B cell (primary cell): ENCODE results near the gene GUCA2B. TPM values are rescaled to one million over a fixed set of nuclear protein-coding genes. Genes with fewer than 3 reads are reported as not detected.

Experiments used
- ATAC-seq: fragments of 200-7000 bp; cut with Tn5 transposase; one replicate; pipeline ENCODE4 v1.10.0; 2021; ENCODE audit warnings: low read depth, mild to moderate bottlenecking, moderate number of reproducible peaks, moderate library complexity
- CTCF ChIA-PET: fragments of 350-600 bp; sonication (Branson Sonifier 250); formaldehyde crosslinking; loops from one replicate; lab custom pipeline; 2021; ENCODE audit warnings: antibody characterized with exemption, inconsistent platforms; lab: Charles Lee
- POLR2A ChIA-PET: fragments of 350-600 bp; sonication (Branson Sonifier 250); formaldehyde crosslinking; loops from one replicate; lab custom pipeline; 2021; ENCODE audit warnings: antibody characterized with exemption; lab: Charles Lee
- DNase-seq: peaks from one replicate; pipeline ENCODE4 v3.0.0; 2013
- H2AFZ ChIP-seq: 2 replicates; pipeline ENCODE4 v1.6.1; 2012; ENCODE audit warnings: mild to moderate bottlenecking, low read depth, low read length; ENCODE audit not compliant: insufficient read depth, poor library complexity, severe bottlenecking
- H3K27ac ChIP-seq, 2 donors: 1 replicate in 1 of 2; 2 replicates in 1 of 2; pipeline ENCODE4 v1.5.1; 2012 to 2013; ENCODE audit warnings: low read length in 2 of 2, mild to moderate bottlenecking in 2 of 2, moderate library complexity in 1 of 2
- H3K27me3 ChIP-seq, 4 experiments: fragments of 200-600 bp in 1 of 4; sonication (generic) in 1 of 4; replicated peaks in 1 of 4; 1 replicate in 2 of 4; 2 replicates in 2 of 4; pipeline versions ENCODE4 v1.6.1 to v1.7.0; 2013 to 2016; ENCODE audit warnings: low read length in 3 of 4, mild to moderate bottlenecking in 2 of 4, mixed read lengths in 1 of 4, moderate library complexity in 1 of 4; ENCODE audit not compliant: insufficient read depth in 4 of 4, control insufficient read depth in 3 of 4; ENCODE audit errors: control extremely low read depth in 1 of 4
- H3K36me3 ChIP-seq, 2 experiments: replicated peaks in 1 of 2; 1 replicate in 1 of 2; 2 replicates in 1 of 2; pipeline versions ENCODE4 v1.6.1 to v1.7.1; 2013; ENCODE audit warnings: low read length in 1 of 2; ENCODE audit not compliant: insufficient read depth in 2 of 2, control insufficient read depth in 1 of 2; ENCODE audit errors: control extremely low read depth in 1 of 2, extremely low read depth in 1 of 2
- H3K4me1 ChIP-seq, 2 donors: fragments of 200-600 bp in 1 of 2; sonication (generic) in 1 of 2; 1 replicate in 1 of 2; 2 replicates in 1 of 2; pipeline versions ENCODE4 v1.5.1 to v1.6.1; 2013 to 2017; ENCODE audit warnings: low read length in 2 of 2; ENCODE audit not compliant: control insufficient read depth in 2 of 2, insufficient read depth in 2 of 2
- H3K4me2 ChIP-seq: replicated peaks from 2 replicates; pipeline ENCODE3; 2012; ENCODE audit warnings: mild to moderate bottlenecking, low read depth, low read length; ENCODE audit not compliant: poor library complexity, severe bottlenecking
- H3K4me3 ChIP-seq, 5 experiments: fragments of 200-600 bp in 1 of 5; sonication (generic) in 1 of 5; 1 replicate in 3 of 5; 2 replicates in 2 of 5; pipeline versions ENCODE4 v1.5.1 to v1.7.0; 2011 to 2016; ENCODE audit warnings: low read length in 4 of 5, mild to moderate bottlenecking in 4 of 5, low read depth in 2 of 5, control low read depth in 1 of 5, moderate library complexity in 1 of 5; ENCODE audit not compliant: insufficient read depth in 1 of 5; ENCODE audit errors: control extremely low read depth in 1 of 5, extremely low read depth in 1 of 5
- H3K79me2 ChIP-seq: fragments of 200-600 bp; sonication (generic); one replicate; pipeline ENCODE4 v1.6.0; 2016; ENCODE audit warnings: low read length; ENCODE audit not compliant: control insufficient read depth, insufficient read depth
- H3K9ac ChIP-seq: fragments of 200-600 bp; sonication (generic); 2 replicates; pipeline ENCODE4 v1.6.1; 2017; ENCODE audit warnings: mild to moderate bottlenecking, low read length, moderate library complexity
- H3K9me3 ChIP-seq, 3 donors: one replicate each; pipeline versions ENCODE4 v1.6.1 to v1.7.1; 2013; ENCODE audit warnings: low read length in 2 of 3; ENCODE audit not compliant: control insufficient read depth in 2 of 3, insufficient read depth in 1 of 3; ENCODE audit errors: control extremely low read depth in 1 of 3
- H4K20me1 ChIP-seq: 2 replicates; pipeline ENCODE4 v1.6.0; 2012; ENCODE audit warnings: mild to moderate bottlenecking, low read length; ENCODE audit not compliant: insufficient read depth, control insufficient read depth, poor library complexity, severe bottlenecking
- H3K27ac Mint-ChIP-seq: one replicate; pipeline ENCODE4 v1.8.0; 2021; ENCODE audit warnings: mixed read lengths
- H3K27me3 Mint-ChIP-seq: one replicate; pipeline ENCODE4 v1.8.0; 2021; ENCODE audit warnings: mixed read lengths
- H3K4me1 Mint-ChIP-seq: one replicate; pipeline ENCODE4 v1.8.0; 2021; ENCODE audit warnings: mixed read lengths
- H3K4me3 Mint-ChIP-seq: one replicate; pipeline ENCODE4 v1.8.0; 2021; ENCODE audit warnings: mixed read lengths
- H3K9me3 Mint-ChIP-seq: one replicate; pipeline ENCODE4 v1.8.0; 2022; ENCODE audit warnings: mixed read lengths; ENCODE audit not compliant: insufficient read depth
- CTCF ChIP-seq: fragments of 200-600 bp; IDR thresholded peaks from one replicate; pipeline ENCODE4 v1.8.0; 2022; ENCODE audit warnings: antibody characterized with exemption, mild to moderate bottlenecking
- EZH2 ChIP-seq: IDR thresholded peaks from 2 replicates; pipeline ENCODE4 v1.6.1; 2012; ENCODE audit warnings: borderline replicate concordance, low read depth, mild to moderate bottlenecking, moderate library complexity, low read length; ENCODE audit not compliant: insufficient read depth, poor library complexity, severe bottlenecking
- WGBS: methylation state at CpG from one replicate; pipeline ENCODE4 v1.1.5; 2013; ENCODE audit warnings: missing lambda C conversion rate; ENCODE audit not compliant: insufficient coverage; 5-methylcytosine and 5-hydroxymethylcytosine counted together
- intact Hi-C: fragments of 100-400 bp; cut with micrococcal nuclease; formaldehyde crosslinking; loops from one replicate; pipeline ENCODE4 v1.10.0; 2022
- polyA plus RNA-seq: library from polyadenylated mRNA; depleted of rRNA; stranded (reverse); fragments of >200 nt; gene quantifications from 2 replicates; pipeline ENCODE4 v1.2.3, GENCODE V29; 2012
- total RNA-seq, 2 donors: library from RNA; stranded (reverse); fragments of 120-200 nt in 1 of 2; gene quantifications; 1 replicate in 1 of 2; 2 replicates in 1 of 2; pipeline versions ENCODE4 v1.2.3 to v1.2.4, GENCODE V29; 2013 to 2022

The GUCA2B gene
- total and polyA plus RNA-seq, 2 donors (not counting 1 experiment from before 2014, with no cell fraction given): not detected

GRCh38 chr1:42146626-42147320 is 6.4 kb upstream of the GUCA2B start:
- Histone ChIP-seq H3K4me3 (no peak overlapping the region), H4K20me1 (no peaks in the 10 kb centered on the region), H3K4me2 (no peak overlapping the region), H3K27ac (no peak overlapping the region), H2AFZ (no peak overlapping the region), H3K4me1 (no peaks in the 10 kb centered on the region), H3K79me2 (no peaks in the 10 kb centered on the region), H3K27me3 (peaks cover 0 to 17% (median 5%) of the 10 kb centered on the region in 4 experiments), H3K36me3 (no peaks in the 10 kb centered on the region), H3K9me3 (no peaks in the 10 kb centered on the region), H3K9ac (no peak overlapping the region)
- peak; percentile 73 for TF ChIP-seq CTCF
- TF ChIP-seq EZH2: no peak
- CTCF ChIA-PET: interaction anchor here (0.9 to 3.9 kb wide), 3 partner anchors 26 to 599 kb away, joined by 3 to 17 read pairs (median 3); no protein-coding TSS in a partner anchor
- H3K4me3 Mint-ChIP-seq: no peak overlapping the region
- H3K9me3 Mint-ChIP-seq: no peaks in the 10 kb centered on the region
- ATAC-seq (no peak), DNase-seq (peak; percentile 56)
- no peak overlapping the region for H3K27ac Mint-ChIP-seq
- WGBS: 33% methylated on average over 18 of the region's 19 CpGs
- intact Hi-C loops: no loop called here
- POLR2A ChIA-PET: no interaction called here
- H3K27me3 Mint-ChIP-seq: peaks cover 18% of the 10 kb centered on the region
- no peaks in the 10 kb centered on the region for H3K4me1 Mint-ChIP-seq

- POLR2A ChIA-PET: no interaction called here
- no peaks in the 10 kb centered on the region for H3K9me3 ChIP-seq
- peaks cover 0 to 17% (median 5%) of the 10 kb centered on the region in 4 experiments for H3K27me3 ChIP-seq
- H3K9me3 Mint-ChIP-seq: no peaks in the 10 kb centered on the region
- ATAC-seq: no peak
- no peak overlapping the region for H3K4me2 ChIP-seq
- peaks cover 16% of the 10 kb centered on the region for H3K27me3 Mint-ChIP-seq
- no peak overlapping the region for H3K4me3 Mint-ChIP-seq
- H3K36me3 ChIP-seq: no peaks in the 10 kb centered on the region
- H3K9ac ChIP-seq: no peak overlapping the region
- H2AFZ ChIP-seq: no peak overlapping the region
- no peak for DNase-seq
- WGBS: no CpG with 5 or more reads among the region's 1 CpG
- no peak overlapping the region for H3K4me3 ChIP-seq
- intact Hi-C loops: no loop called here
- no peaks in the 10 kb centered on the region for H3K79me2 ChIP-seq
- H3K27ac Mint-ChIP-seq: no peak overlapping the region
- no peaks in the 10 kb centered on the region for H4K20me1 ChIP-seq
- TF ChIP-seq EZH2: no peak
- CTCF ChIA-PET: interaction anchor here (1.0 to 3.9 kb wide), 2 partner anchors 25 to 598 kb away, joined by 3 to 17 read pairs; no protein-coding TSS in a partner anchor
- H3K4me1 ChIP-seq: no peaks in the 10 kb centered on the region
- no peaks in the 10 kb centered on the region for H3K4me1 Mint-ChIP-seq
- H3K27ac ChIP-seq: no peak overlapping the region
These were observed 5.0 kb upstream of the GUCA2B start for GRCh38 chr1:42148166-42148565.
